ENCODE data around the gene UQCC2.

UQCC2 gene

DNA sequence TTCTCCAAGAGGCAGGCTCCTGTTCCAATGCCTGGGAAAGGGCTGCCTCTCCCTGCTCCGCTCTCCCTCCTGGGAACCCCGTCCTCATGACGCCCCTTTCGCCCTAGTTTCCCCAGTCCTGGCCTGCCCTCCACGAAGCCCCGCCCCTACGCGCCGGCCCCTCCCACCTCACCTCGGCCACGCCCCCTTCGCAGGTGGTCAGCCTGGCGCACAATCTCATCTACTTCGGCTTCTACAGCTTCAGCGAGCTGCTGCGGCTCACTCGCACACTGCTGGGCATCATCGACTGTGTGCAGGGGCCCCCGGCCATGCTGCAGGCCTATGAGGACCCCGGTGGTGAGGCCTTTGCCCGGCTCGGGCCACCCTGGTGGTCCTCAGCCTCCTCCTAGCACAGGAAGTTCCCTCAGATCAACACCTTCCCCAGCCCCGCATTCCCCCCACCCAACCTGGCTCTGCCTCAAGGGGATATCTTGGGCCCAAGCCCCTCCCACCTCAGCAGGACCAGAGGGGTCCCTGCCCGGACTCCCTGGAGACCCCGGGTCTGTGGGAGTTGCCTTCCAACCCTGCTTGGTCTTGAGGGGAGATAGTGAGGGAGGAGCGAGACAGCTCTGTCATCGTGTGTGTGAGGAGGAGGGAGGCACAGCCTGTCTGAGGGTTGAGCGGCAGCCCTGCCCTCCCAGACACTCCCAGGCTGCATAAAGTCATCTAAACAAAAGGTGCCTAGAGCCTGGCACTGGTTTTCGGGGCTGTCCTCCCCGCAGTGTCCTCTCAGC, 40.3 kb downstream of the UQCC2 start:
- no peak overlapping the region for H3K4me3 ChIP-seq (ENCODE audit: low read depth, low read length)
- TF ChIP-seq, protein P1, sequence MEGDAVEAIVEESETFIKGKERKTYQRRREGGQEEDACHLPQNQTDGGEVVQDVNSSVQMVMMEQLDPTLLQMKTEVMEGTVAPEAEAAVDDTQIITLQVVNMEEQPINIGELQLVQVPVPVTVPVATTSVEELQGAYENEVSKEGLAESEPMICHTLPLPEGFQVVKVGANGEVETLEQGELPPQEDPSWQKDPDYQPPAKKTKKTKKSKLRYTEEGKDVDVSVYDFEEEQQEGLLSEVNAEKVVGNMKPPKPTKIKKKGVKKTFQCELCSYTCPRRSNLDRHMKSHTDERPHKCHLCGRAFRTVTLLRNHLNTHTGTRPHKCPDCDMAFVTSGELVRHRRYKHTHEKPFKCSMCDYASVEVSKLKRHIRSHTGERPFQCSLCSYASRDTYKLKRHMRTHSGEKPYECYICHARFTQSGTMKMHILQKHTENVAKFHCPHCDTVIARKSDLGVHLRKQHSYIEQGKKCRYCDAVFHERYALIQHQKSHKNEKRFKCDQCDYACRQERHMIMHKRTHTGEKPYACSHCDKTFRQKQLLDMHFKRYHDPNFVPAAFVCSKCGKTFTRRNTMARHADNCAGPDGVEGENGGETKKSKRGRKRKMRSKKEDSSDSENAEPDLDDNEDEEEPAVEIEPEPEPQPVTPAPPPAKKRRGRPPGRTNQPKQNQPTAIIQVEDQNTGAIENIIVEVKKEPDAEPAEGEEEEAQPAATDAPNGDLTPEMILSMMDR (conservative IDR thresholded peaks at IDR 0.05; ENCODE audit: low read depth, low read length), result no peak
- DNase-seq (ENCODE audit: low read depth), result no peak

GRCh38 chr6:33670086-33670660, 41.3 kb downstream of the UQCC2 start:
- no peak for DNase-seq (ENCODE audit: low read depth)
- H3K4me3 ChIP-seq (ENCODE audit: low read depth, low read length), result no peak overlapping the region
- TF ChIP-seq, protein P1 (conservative IDR thresholded peaks at IDR 0.05; ENCODE audit: low read depth, low read length), result no peak

DNA sequence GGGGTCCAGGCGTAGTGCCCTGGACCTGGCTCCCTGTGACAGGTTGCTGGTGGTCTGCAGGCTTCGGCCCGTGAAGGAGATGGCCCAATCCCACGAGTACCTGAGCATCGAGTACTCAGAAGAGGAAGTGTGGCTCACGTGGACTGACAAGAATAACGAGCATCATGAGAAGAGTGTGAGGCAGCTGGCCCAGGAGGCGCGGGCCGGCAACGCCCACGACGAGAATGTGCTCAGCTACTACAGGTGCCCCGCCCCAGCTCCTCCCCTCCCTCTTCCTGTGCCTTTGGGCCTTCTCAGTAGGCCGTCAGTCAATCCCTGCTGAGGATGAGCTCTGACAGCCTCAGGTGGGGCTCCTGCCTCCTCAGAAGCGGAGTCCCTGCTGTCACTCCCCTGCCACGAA, 42.6 kb downstream of the UQCC2 start:
- no peak for DNase-seq (ENCODE audit: low read depth)
- H3K4me3 ChIP-seq (ENCODE audit: low read depth, low read length), result no peak overlapping the region
- TF ChIP-seq, protein P1 (conservative IDR thresholded peaks at IDR 0.05; ENCODE audit: low read depth, low read length), result no peak

- DNase-seq (ENCODE audit: low read depth), result no peak
- H3K4me3 ChIP-seq (ENCODE audit: low read depth, low read length), result no peak overlapping the region
- TF ChIP-seq, protein P1 (conservative IDR thresholded peaks at IDR 0.05; ENCODE audit: low read depth, low read length), result no peak
These were observed 43.2 kb downstream of the UQCC2 start for GRCh38 chr6:33668328-33668727.

DNA sequence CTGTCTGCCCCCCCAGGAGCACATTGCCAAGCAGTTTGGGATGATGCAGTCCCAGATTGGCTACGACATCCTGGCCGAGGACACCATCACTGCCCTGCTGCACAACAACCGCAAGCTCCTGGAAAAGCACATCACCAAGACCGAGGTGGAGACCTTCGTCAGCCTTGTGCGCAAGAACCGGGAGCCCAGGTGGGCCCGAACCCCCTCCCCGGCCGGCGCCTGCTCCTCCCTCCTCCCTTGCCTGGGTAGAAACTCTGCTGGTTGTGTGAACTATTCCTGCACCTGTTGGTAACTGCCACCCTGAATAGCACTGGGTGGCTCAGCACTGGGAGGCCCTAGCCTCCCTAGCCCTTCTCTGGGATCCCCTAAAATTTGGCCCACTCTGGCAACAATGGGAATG, 43.7 kb downstream of the UQCC2 start:
- TF ChIP-seq, protein P1 (conservative IDR thresholded peaks at IDR 0.05; ENCODE audit: low read depth, low read length), result no peak
- H3K4me3 ChIP-seq (ENCODE audit: low read depth, low read length), result no peak overlapping the region
- DNase-seq (ENCODE audit: low read depth), result no peak

- H3K4me3 ChIP-seq (ENCODE audit: low read depth, low read length), result no peak overlapping the region
- DNase-seq (ENCODE audit: low read depth), result no peak
- TF ChIP-seq, protein P1 (conservative IDR thresholded peaks at IDR 0.05; ENCODE audit: low read depth, low read length), result no peak
These were observed 44.4 kb downstream of the UQCC2 start for GRCh38 chr6:33667072-33667471.

DNA sequence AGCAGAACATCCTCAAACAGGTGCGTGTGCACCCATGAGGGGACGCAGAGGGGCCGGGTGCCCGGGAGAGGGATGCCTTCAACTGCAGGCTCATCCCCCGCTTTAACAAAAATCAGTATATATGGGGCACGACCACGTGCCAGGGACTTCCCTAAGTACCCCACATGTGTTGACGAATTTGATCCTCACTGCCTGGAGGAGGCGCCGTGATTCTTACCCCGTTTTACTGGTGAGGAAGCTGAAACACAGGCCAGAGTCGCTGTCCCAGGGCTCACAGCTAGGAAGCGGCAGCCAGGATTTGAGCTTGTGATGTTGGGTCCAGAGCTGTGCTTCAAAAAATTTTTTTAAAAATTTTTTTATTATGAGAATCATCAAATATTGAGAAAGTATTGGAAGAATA, 45.5 kb downstream of the UQCC2 start:
- TF ChIP-seq, protein P1 (conservative IDR thresholded peaks at IDR 0.05; ENCODE audit: low read depth, low read length), result no peak
- no peak overlapping the region for H3K4me3 ChIP-seq (ENCODE audit: low read depth, low read length)
- no peak for DNase-seq (ENCODE audit: low read depth)
